ENCODE data around the gene AACS. TPM values are rescaled to one million over a fixed set of nuclear protein-coding genes. Genes with fewer than 3 reads are reported as not detected.

The AACS gene
- total and polyA plus RNA-seq, 2 of the 8 experiments (the other 6 are each of a cell fraction or from before 2014, with no cell fraction given) = 51.9 to 52.4 TPM

GRCh38 chr12:125057708-125058107 is 7.5 kb upstream of the AACS start (continued):
- no peak for TF ChIP-seq MAFK (IDR thresholded peaks at IDR 0.05; ENCODE audit: low read depth, low read length)
- no peak for TF ChIP-seq POLR2AphosphoS5 (IDR thresholded peaks at IDR 0.05; ENCODE audit: low read depth, low read length)
- TF ChIP-seq BRCA1 (IDR thresholded peaks at IDR 0.05; ENCODE audit: low read depth, low read length) = no peak
- no peak for TF ChIP-seq SAP30 (IDR thresholded peaks at IDR 0.05; ENCODE audit: insufficient read depth, insufficient replicate concordance, low read length)
- TF ChIP-seq, protein P1, sequence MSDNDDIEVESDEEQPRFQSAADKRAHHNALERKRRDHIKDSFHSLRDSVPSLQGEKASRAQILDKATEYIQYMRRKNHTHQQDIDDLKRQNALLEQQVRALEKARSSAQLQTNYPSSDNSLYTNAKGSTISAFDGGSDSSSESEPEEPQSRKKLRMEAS (IDR thresholded peaks at IDR 0.05) = no peak
- no peak for TF ChIP-seq SP4 (IDR thresholded peaks at IDR 0.05; ENCODE audit: low read length)

All from H1 (cell line).